ENCODE results near the gene CRYBA4. TPM values are rescaled to one million over a fixed set of nuclear protein-coding genes. Genes with fewer than 3 reads are reported as not detected.

CRYBA4 gene
- total RNA-seq, 1 experiment from 2014 or later = not detected

Small RNA genes lying within 50 kb of the gene (small RNA-seq; reads per million reads assigned to genes)
- gene RF01874 = 0 reads per million in 2 experiments

Other genes with a start within 250 kb of the CRYBA4 start
- gene ASPHD2, start 192.7 kb upstream of the CRYBA4 start, total RNA-seq (2014; rRNA removed; shearing (Covaris generic)) = 0.49 and 0.77 TPM in 2 replicates
- 25.7 and 28.5 TPM in 2 replicates for gene HPS4, start 138.2 kb upstream of the CRYBA4 start, total RNA-seq (2014; rRNA removed; shearing (Covaris generic))
- 20.2 and 20.7 TPM in 2 replicates for gene SRRD, start 138.1 kb upstream of the CRYBA4 start, total RNA-seq (2014; rRNA removed; shearing (Covaris generic))
- gene TFIP11, start 109.5 kb upstream of the CRYBA4 start, total RNA-seq (2014; rRNA removed; shearing (Covaris generic)) = 15.3 and 16.4 TPM in 2 replicates
- 5.8 and 6.7 TPM in 2 replicates for gene TPST2, start 31.8 kb upstream of the CRYBA4 start, total RNA-seq (2014; rRNA removed; shearing (Covaris generic))
- gene CRYBB1, start 3.9 kb upstream of the CRYBA4 start, total RNA-seq (2014; rRNA removed; shearing (Covaris generic)) = not detected in 2 replicates
- gene MIAT, start 35.6 kb downstream of the CRYBA4 start, total RNA-seq (2014; rRNA removed; shearing (Covaris generic)) = 0.66 and 0.82 TPM in 2 replicates